IMR-90 (cell line): ENCODE results near the gene NAALAD2.

Source experiments
- BHLHE40 ChIP-seq: fragments of 150-350 bp; IDR thresholded peaks from 2 replicates; pipeline ENCODE4 v1.6.1; 2016; ENCODE audit warnings: mild to moderate bottlenecking, low read depth, low read length
- CEBPB ChIP-seq: IDR thresholded peaks from 2 replicates; pipeline ENCODE4 v1.6.1; 2012; ENCODE audit warnings: low read depth, low read length, improper control_type of control experiment
- FOS ChIP-seq: fragments of 150-350 bp; IDR thresholded peaks from 2 replicates; pipeline ENCODE4 v1.6.1; 2016; ENCODE audit warnings: low read depth, low read length
- MAZ ChIP-seq: IDR thresholded peaks from 2 replicates; pipeline ENCODE4 v1.6.1; 2012; ENCODE audit warnings: low read depth, mild to moderate bottlenecking, low read length, improper control_type of control experiment, moderate library complexity, borderline replicate concordance
- MXI1 ChIP-seq: IDR thresholded peaks from 2 replicates; pipeline ENCODE4 v1.6.1; 2012; ENCODE audit warnings: low read depth, mild to moderate bottlenecking, low read length, moderate library complexity, borderline replicate concordance
- NFE2L2 ChIP-seq: fragments of 150-350 bp; IDR thresholded peaks from 2 replicates; pipeline ENCODE4 v1.6.1; 2016; ENCODE audit warnings: low read depth, mild to moderate bottlenecking, low read length
- POLR2A ChIP-seq: IDR thresholded peaks from 2 replicates; pipeline ENCODE4 v1.6.1; 2012; ENCODE audit warnings: mild to moderate bottlenecking, low read depth, low read length
- RAD21 ChIP-seq: IDR thresholded peaks from 2 replicates; pipeline ENCODE4 v1.6.1; 2012; ENCODE audit warnings: low read length, improper control_type of control experiment
- RCOR1 ChIP-seq: IDR thresholded peaks from 2 replicates; pipeline ENCODE4 v1.6.1; 2012; ENCODE audit warnings: mild to moderate bottlenecking, low read length, improper control_type of control experiment; ENCODE audit not compliant: insufficient replicate concordance
- RFX5 ChIP-seq: IDR thresholded peaks from 2 replicates; pipeline ENCODE4 v1.8.0; 2012; ENCODE audit warnings: low read depth, mild to moderate bottlenecking, low read length, moderate library complexity
- SMC3 ChIP-seq: fragments of 150-350 bp; IDR thresholded peaks from 2 replicates; pipeline ENCODE4 v1.6.1; 2016; ENCODE audit warnings: low read depth, mild to moderate bottlenecking, antibody characterized with exemption, low read length, moderate library complexity
- USF2 ChIP-seq: fragments of 150-350 bp; IDR thresholded peaks from 2 replicates; pipeline ENCODE4 v1.6.1; 2017; ENCODE audit warnings: mild to moderate bottlenecking, antibody characterized with exemption, low read length, low read depth
- TF ChIP-seq, protein P1 (sequence below): conservative IDR thresholded peaks from 2 replicates; pipeline ENCODE4 v1.5.1; 2012; ENCODE audit warnings: mild to moderate bottlenecking, low read depth, low read length, improper control_type of control experiment

DNA sequence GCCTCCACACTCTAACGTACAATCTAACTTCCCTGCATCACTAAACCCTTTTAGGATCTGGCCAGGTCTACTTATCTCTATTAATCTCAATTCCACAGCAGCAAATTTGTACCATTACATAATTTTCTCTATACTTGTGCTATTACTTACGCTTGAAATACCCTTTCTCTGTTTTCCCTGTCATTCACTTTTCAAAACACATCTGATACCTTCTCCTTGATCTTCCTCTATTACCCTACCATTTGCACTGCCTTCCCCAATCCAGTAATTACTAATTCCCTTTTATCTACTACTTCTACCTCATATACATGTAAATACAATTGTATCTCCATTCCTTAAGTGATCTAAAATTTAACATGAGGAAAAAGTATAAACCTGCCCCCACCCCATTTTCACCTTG, 74.4 kb downstream of the NAALAD2 start:
- TF ChIP-seq, protein P1, sequence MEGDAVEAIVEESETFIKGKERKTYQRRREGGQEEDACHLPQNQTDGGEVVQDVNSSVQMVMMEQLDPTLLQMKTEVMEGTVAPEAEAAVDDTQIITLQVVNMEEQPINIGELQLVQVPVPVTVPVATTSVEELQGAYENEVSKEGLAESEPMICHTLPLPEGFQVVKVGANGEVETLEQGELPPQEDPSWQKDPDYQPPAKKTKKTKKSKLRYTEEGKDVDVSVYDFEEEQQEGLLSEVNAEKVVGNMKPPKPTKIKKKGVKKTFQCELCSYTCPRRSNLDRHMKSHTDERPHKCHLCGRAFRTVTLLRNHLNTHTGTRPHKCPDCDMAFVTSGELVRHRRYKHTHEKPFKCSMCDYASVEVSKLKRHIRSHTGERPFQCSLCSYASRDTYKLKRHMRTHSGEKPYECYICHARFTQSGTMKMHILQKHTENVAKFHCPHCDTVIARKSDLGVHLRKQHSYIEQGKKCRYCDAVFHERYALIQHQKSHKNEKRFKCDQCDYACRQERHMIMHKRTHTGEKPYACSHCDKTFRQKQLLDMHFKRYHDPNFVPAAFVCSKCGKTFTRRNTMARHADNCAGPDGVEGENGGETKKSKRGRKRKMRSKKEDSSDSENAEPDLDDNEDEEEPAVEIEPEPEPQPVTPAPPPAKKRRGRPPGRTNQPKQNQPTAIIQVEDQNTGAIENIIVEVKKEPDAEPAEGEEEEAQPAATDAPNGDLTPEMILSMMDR: no peak
- no peak for TF ChIP-seq BHLHE40
- TF ChIP-seq USF2: no peak
- no peak for TF ChIP-seq NFE2L2
- TF ChIP-seq SMC3: no peak
- TF ChIP-seq MXI1: no peak
- no peak for TF ChIP-seq CEBPB
- no peak for TF ChIP-seq POLR2A
- no peak for TF ChIP-seq RAD21
- TF ChIP-seq RFX5: no peak
- no peak for TF ChIP-seq RCOR1
- TF ChIP-seq FOS: no peak
- no peak for TF ChIP-seq MAZ
